Right lobe of liver (tissue), 6 donors: ENCODE measurements around the gene ZNF134. TPM values are rescaled to one million over a fixed set of nuclear protein-coding genes. Genes with fewer than 3 reads are reported as not detected.

Experiments used
- ATAC-seq, 4 donors: fragments of 200-7000 bp; cut with Tn5 transposase; one replicate each; pipeline ENCODE4 v1.9.1; 2020; ENCODE audit warnings: mild to moderate bottlenecking in 4 of 4, moderate library complexity in 4 of 4
- DNase-seq, 3 donors: peaks; one replicate each; pipeline ENCODE4 v3.0.0-alpha.2; 2020
- H3K27ac ChIP-seq, 3 donors: fragments of 200-600 bp; one replicate each; pipeline ENCODE4 v1.8.0; 2022
- H3K27me3 ChIP-seq, 2 donors: fragments of 200-600 bp; one replicate each; pipeline ENCODE4 v1.8.0; 2022
- H3K36me3 ChIP-seq, 4 donors: fragments of 200-600 bp; sonication (generic) in 1 of 4; one replicate each; pipeline versions ENCODE4 v1.5.1 to v1.8.0; 2017 to 2022; ENCODE audit warnings: control low read depth in 1 of 4
- H3K4me1 ChIP-seq, 4 donors: fragments of 200-600 bp; sonication (generic) in 1 of 4; one replicate each; pipeline versions ENCODE4 v1.5.1 to v1.8.0; 2017 to 2022; ENCODE audit warnings: control low read depth in 1 of 4
- H3K4me3 ChIP-seq, 3 donors: fragments of 200-600 bp; one replicate each; pipeline ENCODE4 v1.8.0; 2022
- H3K9me3 ChIP-seq, 4 donors: fragments of 200-600 bp; sonication (generic) in 1 of 4; one replicate each; pipeline versions ENCODE4 v1.5.1 to v1.8.0; 2017 to 2022; ENCODE audit warnings: control low read depth in 1 of 4
- CTCF ChIP-seq, 4 donors: fragments of 200-600 bp in 3 of 4; fragments of 450-650 bp in 1 of 4; IDR thresholded peaks; one replicate each; pipeline versions ENCODE4 v1.5.1 to v1.8.0; 2016 to 2022; ENCODE audit warnings: antibody characterized with exemption in 4 of 4, mild to moderate bottlenecking in 2 of 4
- POLR2A ChIP-seq: fragments of 450-650 bp; IDR thresholded peaks from one replicate; pipeline ENCODE4 v1.6.1; 2017; ENCODE audit warnings: antibody characterized with exemption, mild to moderate bottlenecking
- WGBS: methylation state at CpG from one replicate; pipeline ENCODE4 v1.1.6; 2018; ENCODE audit warnings: low coverage, low lambda C conversion rate; ENCODE audit not compliant: insufficient coverage; ENCODE audit errors: missing lambda C conversion rate; 5-methylcytosine and 5-hydroxymethylcytosine counted together
- intact Hi-C, 2 donors: fragments of 100-400 bp; cut with DNase I; formaldehyde crosslinking; loops; one replicate each; pipeline versions ENCODE4 v1.11.2 to v1.14.1; 2022
- total RNA-seq, 6 experiments: library from RNA; depleted of rRNA in 2 of 6; stranded (reverse); fragments of >200 nt in 2 of 6; fragmentation: NEBNext Ultra II Directional in 3 of 6; extraction: Animal tissue kit (Norgen Biotek cat#: 25700) in 3 of 6; gene quantifications; one replicate each; pipeline versions ENCODE4 v1.1.0 to v1.2.4, GENCODE V29; 2016 to 2023
- donor health status: DM: no; HTN: yes; CAD: no.
- donor health status: DM: no; HTN: no; CAD: no.
- donor health status: DM: no; HTN: no; CAD: no.
- donor health status: DM: no; HTN: yes; CAD: no.
- donor health status: DM: no; HTN: yes; CAD: no.

The ZNF134 gene
- total RNA-seq, 6 experiments from 2014 or later, result 3.6 to 8.9 (median 5.0) TPM

- Histone ChIP-seq H3K36me3 (peaks cover 0 to 8% (median 0%) of the 10 kb centered on the region in 4 donors), H3K9me3 (peaks cover 0 to 3% (median 0%) of the 10 kb centered on the region in 4 donors), H3K27me3 (no peaks in the 10 kb centered on the region), H3K4me3 (no peak overlapping the region), H3K27ac (no peak overlapping the region), H3K4me1 (no peaks in the 10 kb centered on the region)
- intact Hi-C loops, result no loop called here
- 100% methylated on average over 1 of the region's 1 CpG for WGBS
- DNase-seq, result no peak
- ATAC-seq, result no peak
- TF ChIP-seq POLR2A (no peak), CTCF (IDR thresholded peaks at IDR 0.05) (no peak)
Observed at GRCh38 chr19:57587529-57587928, 26.5 kb upstream of the ZNF134 start.

- ATAC-seq, result no peak
- intact Hi-C loops, result no loop called here
- TF ChIP-seq CTCF (IDR thresholded peaks at IDR 0.05) (no peak), POLR2A (no peak)
- DNase-seq, result no peak
- Histone ChIP-seq H3K4me1 (peaks cover 0 to 5% (median 0%) of the 10 kb centered on the region in 4 donors), H3K27ac (no peak overlapping the region), H3K27me3 (no peaks in the 10 kb centered on the region), H3K4me3 (peak overlapping the region; percentile 75 to 91 (median 83)), H3K9me3 (peaks cover 0 to 5% (median 0%) of the 10 kb centered on the region in 4 donors), H3K36me3 (no peaks in the 10 kb centered on the region)
- WGBS, result 59% methylated on average over 8 of the region's 8 CpGs
Observed at GRCh38 chr19:57599377-57599760, 14.7 kb upstream of the ZNF134 start.

GRCh38 chr19:57599761-57600383 is 14.2 kb upstream of the ZNF134 start, which contains the start of gene ZNF530:
Gene ZNF530 (plus strand): TSS chr19:57599885. CDS start chr19:57604346, 4,461 bp downstream.
- intact Hi-C loops, result no loop called here
- H3K36me3 ChIP-seq, result no peaks in the 10 kb centered on the region
- H3K4me1 ChIP-seq, result peaks cover 0 to 5% (median 0%) of the 10 kb centered on the region in 4 donors
- ATAC-seq (peak; percentile 97 to 100 (median 100)), DNase-seq (peak; percentile 94 to 96 (median 95))
- WGBS, result 0% methylated on average over 10 of the region's 53 CpGs
- TF ChIP-seq POLR2A (no peak), CTCF (IDR thresholded peaks at IDR 0.05) (no peak)
- peak within 1 kb of the TSS; percentile 75 to 91 (median 83) for H3K4me3 ChIP-seq
- no peaks in the 10 kb centered on the region for H3K27me3 ChIP-seq
- H3K9me3 ChIP-seq, result peaks cover 0 to 5% (median 0%) of the 10 kb centered on the region in 4 donors
- no peak within 1 kb of the TSS for H3K27ac ChIP-seq

- intact Hi-C loops, result no loop called here
- no peak overlapping the region for H3K4me3 ChIP-seq
- no peak for ATAC-seq
Observed at GRCh38 chr19:57606931-57607330, 7.1 kb upstream of the ZNF134 start.

More at GRCh38 chr19:57606931-57607330, 7.1 kb upstream of the ZNF134 start:
- TF ChIP-seq CTCF (IDR thresholded peaks at IDR 0.05), result no peak
- TF ChIP-seq POLR2A, result no peak
- peaks cover 0 to 5% (median 0%) of the 10 kb centered on the region in 4 donors for H3K9me3 ChIP-seq
- 93% methylated on average over 5 of the region's 5 CpGs for WGBS
- H3K27ac ChIP-seq, result no peak overlapping the region
- no peak for DNase-seq
- no peaks in the 10 kb centered on the region for H3K27me3 ChIP-seq
- peaks cover 0 to 4% (median 1%) of the 10 kb centered on the region in 4 donors for H3K36me3 ChIP-seq
- H3K4me1 ChIP-seq, result no peaks in the 10 kb centered on the region
